ENCODE data around the gene SLC9A5. TPM values are rescaled to one million over a fixed set of nuclear protein-coding genes. Genes with fewer than 3 reads are reported as not detected.

Gene SLC9A5
- total RNA-seq, 1 experiment from 2014 or later: 10.3 TPM

GRCh38 chr16:67248401-67249177 lies at the start of gene SLC9A5 (continued):
- TF ChIP-seq STAT6 (CRISPR knock-in tag; conservative IDR thresholded peaks at IDR 0.05; ENCODE audit: low read depth) (no peak), TEAD1 (CRISPR knock-in tag; IDR thresholded peaks at IDR 0.05) (0 out of 2 replicates have a peak, but pooled peaks have one; percentile 28), ZNF232 (CRISPR knock-in tag; IDR thresholded peaks at IDR 0.05) (peak; percentile 38; the same call in 1 of the 2 replicates), ARID4B (CRISPR knock-in tag; IDR thresholded peaks at IDR 0.05; ENCODE audit: borderline replicate concordance) (peak; percentile 10; the same call in 1 of the 2 replicates), ZNF263 (CRISPR knock-in tag; IDR thresholded peaks at IDR 0.05; ENCODE audit: low read depth) (no peak), PREB (CRISPR knock-in tag; IDR thresholded peaks at IDR 0.05; ENCODE audit: borderline replicate concordance) (no peak), FOXP4 (CRISPR knock-in tag; IDR thresholded peaks at IDR 0.05) (0 out of 2 replicates have a peak, but pooled peaks have one; percentile 24)

- CTCF ChIA-PET: interaction anchor here (1.0 to 3.9 kb wide), 26 partner anchors 9 to 266 kb away, joined by 3 to 65 read pairs (median 12); partner anchors contain the start of genes B3GNT9, CES3, EXOC3L1 and FBXL8
- peak; percentile 78 for ATAC-seq
- H3K27ac Mint-ChIP-seq: peak within 1 kb of the TSS; percentile 85; the same call in 1 of the 2 replicates
- 0 out of 2 replicates have a peak, but pooled peaks have one; percentile 18 for TF ChIP-seq ZNF317 (CRISPR knock-in tag; IDR thresholded peaks at IDR 0.05; ENCODE audit: borderline replicate concordance, low read depth)
- peak; percentile 85 for TF ChIP-seq MAX (CRISPR knock-in tag; IDR thresholded peaks at IDR 0.05)
- 0 out of 2 replicates have a peak, but pooled peaks have one; percentile 72 for TF ChIP-seq ZNF281 (CRISPR knock-in tag; IDR thresholded peaks at IDR 0.05)
- 0 out of 2 replicates have a peak, but pooled peaks have one; percentile 53 for TF ChIP-seq CBFB (CRISPR knock-in tag; IDR thresholded peaks at IDR 0.05; ENCODE audit: low read depth)
- TF ChIP-seq KAT7 (CRISPR knock-in tag; IDR thresholded peaks at IDR 0.05; ENCODE audit: borderline replicate concordance): no peak
- TF ChIP-seq CDX4 (CRISPR knock-in tag; IDR thresholded peaks at IDR 0.05; ENCODE audit: borderline replicate concordance): no peak
Observed at GRCh38 chr16:67199011-67199807, 49.6 kb upstream of the SLC9A5 start, which contains the start of gene ELMO3. TSS of gene ELMO3 (plus strand) at chr16:67199131. CDS start at chr16:67199327, 196 bp downstream.

More at GRCh38 chr16:67199011-67199807, 49.6 kb upstream of the SLC9A5 start, which contains the start of gene ELMO3:
- no peaks in the 10 kb centered on the region for H3K27me3 Mint-ChIP-seq (ENCODE audit: low read depth)
- no peaks in the 10 kb centered on the region for H3K9me3 Mint-ChIP-seq
- POLR2A ChIA-PET: interaction anchor here (0.7 to 1.0 kb wide), 2 partner anchors 8 to 28 kb away, joined by 3 to 5 read pairs; partner anchors contain the start of gene TMEM208
- DNase-seq (ENCODE audit: low spot score): peak; percentile 84
- peaks cover 30% of the 10 kb centered on the region for H3K36me3 Mint-ChIP-seq
- peak within 1 kb of the TSS; percentile 83 for H3K4me3 Mint-ChIP-seq
- peaks cover 9% of the 10 kb centered on the region for H3K4me1 Mint-ChIP-seq

Measured in WTC11 (cell line).